H1 (cell line): Measurements from ENCODE around the gene HES3. TPM values are rescaled to one million over a fixed set of nuclear protein-coding genes. Genes with fewer than 3 reads are reported as not detected.

Source experiments
- EP300 ChIP-seq, 2 experiments: IDR thresholded peaks; 1 replicate in 1 of 2; 2 replicates in 1 of 2; pipeline ENCODE4 v1.6.1; 2011 to 2012; ENCODE audit warnings: low read depth in 2 of 2, low read length in 2 of 2, mild to moderate bottlenecking in 2 of 2, borderline replicate concordance in 1 of 2, inconsistent platforms in 1 of 2, moderate library complexity in 1 of 2
- EZH2 ChIP-seq: fragments of 200-600 bp; sonication (generic); IDR thresholded peaks from 2 replicates; pipeline ENCODE4 v1.7.1; 2012; ENCODE audit warnings: low read depth, mild to moderate bottlenecking, moderate library complexity, low read length, inconsistent platforms; ENCODE audit not compliant: severe bottlenecking
- polyA plus RNA-seq, 7 experiments: library from polyadenylated mRNA; depleted of rRNA in 3 of 7; stranded (reverse) in 5 of 7; unstranded in 2 of 7; fragments of >200 nt in 5 of 7; fragments of 200-250 nt in 2 of 7; gene quantifications; 1 replicate in 5 of 7; 2 replicates in 1 of 7; 4 replicates in 1 of 7; pipeline versions ENCODE4 v1.2.1 to v1.2.3, GENCODE V29; 2011 to 2013; ENCODE audit warnings: missing spikeins in 2 of 7, mixed read lengths in 2 of 7
- total RNA-seq: library from RNA; stranded (reverse); fragmentation: NEBNext Ultra II Directional; extraction: Animal tissue kit (Norgen Biotek cat#: 25700); gene quantifications from 2 replicates; pipeline ENCODE4 v1.2.1, GENCODE V29; 2021

Gene HES3
- total and polyA plus RNA-seq, 2 of the 8 experiments (the other 6 are each of a cell fraction or from before 2014, with no cell fraction given), result 38.8 to 54.3 TPM

DNA sequence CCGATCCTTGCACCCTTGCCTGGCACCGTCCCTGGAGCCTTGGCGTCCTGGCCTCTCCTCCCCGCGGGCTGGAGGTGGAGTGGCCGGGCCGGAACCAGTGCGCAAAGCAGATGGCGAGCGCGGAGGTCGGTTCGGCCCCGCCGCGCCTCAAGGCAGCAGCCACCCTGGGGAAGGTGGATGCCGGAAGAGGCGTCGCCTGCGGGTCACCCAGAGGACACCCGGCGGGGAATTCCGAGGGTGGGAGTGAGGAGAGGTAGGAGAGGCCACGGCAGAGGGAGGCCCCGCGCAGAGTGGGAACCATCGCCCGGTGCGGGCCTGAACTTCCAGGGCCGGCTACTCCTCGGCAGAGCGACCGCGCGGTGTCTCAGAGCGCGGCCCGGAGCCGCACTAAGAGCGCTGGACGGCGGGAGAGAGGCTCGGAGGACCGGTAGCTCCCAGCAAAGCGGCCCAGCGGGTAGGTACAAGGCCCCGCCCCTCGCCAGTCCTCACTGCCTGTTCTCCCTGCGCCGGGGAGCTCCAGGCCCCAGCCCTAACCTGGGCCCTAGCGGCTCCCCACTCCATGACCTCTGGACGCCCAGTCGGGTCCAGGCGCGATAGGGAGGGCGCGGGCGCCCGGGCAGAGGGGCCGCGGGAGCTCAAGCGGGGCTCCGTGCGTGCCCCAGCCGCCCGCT, 38.0 kb upstream of the HES3 start, which contains the start of gene RNF207 (continued):
- TF ChIP-seq EZH2 (peak; percentile 15), EP300 (IDR thresholded peaks at IDR 0.05; ENCODE audit: borderline replicate concordance in 1 of 2, low read depth in 2 of 2, low read length in 2 of 2) (no peak)
